Activated effector memory CD4-positive, alpha-beta T cell treated with anti-CD3 and anti-CD28 coated beads, Interleukin-2, amount 50 U/mL, for 16 hours (primary cell): ENCODE measurements around the gene GGCT.
"Not testable (repeated sequence)": the region's sequence is repeated elsewhere in the genome, so short reads cannot be mapped to it uniquely, and the experiment has no call there.

Experiments used
- DNase-seq: peaks from one replicate; pipeline ENCODE4 v3.0.0-alpha.2; 2020

Gene GGCT, protein sequence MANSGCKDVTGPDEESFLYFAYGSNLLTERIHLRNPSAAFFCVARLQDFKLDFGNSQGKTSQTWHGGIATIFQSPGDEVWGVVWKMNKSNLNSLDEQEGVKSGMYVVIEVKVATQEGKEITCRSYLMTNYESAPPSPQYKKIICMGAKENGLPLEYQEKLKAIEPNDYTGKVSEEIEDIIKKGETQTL

DNA sequence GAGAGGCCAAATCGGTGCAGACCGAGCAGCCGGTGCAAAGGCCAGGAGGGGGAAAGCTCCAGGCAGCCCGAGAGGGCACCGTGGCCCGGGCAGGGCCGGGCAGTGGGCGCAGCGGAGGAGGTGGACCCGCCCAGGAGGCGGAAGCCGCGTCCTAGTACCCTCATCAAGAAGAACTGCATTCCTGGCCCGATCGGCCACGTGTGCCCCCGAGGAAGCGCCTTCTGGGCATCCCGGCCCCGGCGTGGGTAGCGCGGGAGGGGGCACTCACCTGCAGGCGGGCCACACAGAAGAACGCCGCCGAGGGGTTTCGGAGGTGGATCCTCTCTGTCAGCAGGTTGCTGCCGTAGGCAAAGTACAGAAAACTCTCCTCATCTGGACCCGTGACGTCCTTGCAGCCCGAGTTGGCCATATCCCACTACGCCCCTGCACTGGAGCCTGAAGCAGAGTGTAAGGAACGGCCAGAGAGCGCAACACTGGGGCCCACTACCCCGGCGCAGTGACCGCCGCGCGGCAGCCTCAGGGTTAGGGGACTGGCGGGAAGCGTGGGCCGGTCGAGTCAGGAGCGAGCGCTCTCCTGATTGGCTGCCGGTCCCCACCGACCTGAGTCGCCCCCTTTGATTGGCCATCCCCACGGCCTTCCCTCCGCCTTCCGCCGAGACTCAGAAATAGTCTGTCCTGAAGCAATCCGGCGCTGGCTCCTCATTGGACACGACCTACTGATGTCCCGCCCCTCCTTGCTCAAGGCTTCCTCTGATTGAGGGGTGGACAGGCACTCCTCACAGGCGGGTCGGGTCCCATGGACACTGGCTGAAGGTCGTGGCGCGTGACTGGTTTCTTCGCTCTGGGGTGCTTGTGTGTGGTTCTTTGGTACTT lies at the start of gene GGCT:
GGCT (minus strand) TSS at position 529 of the 873 bp plus-strand sequence; CDS start at position 409, 120 bp downstream.
- DNase-seq = peak; percentile 99

DNA sequence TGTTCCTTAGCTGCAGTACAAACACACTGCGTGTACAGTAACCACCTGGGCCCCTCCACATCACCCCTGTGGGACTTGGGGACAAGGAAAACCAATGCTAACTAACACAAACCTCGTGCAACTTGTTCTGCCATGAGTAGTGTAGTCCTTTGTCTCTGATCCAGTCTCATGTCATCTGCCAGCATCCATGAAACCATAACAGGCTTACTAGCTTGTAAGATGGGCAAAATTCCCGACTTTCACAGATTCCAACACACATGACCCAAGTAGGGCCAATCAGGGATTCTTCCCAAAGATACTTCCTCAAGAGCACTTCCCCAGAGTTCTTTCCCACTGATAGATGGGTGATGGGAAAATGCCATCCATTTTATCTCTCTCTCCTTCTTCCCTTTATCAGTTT lies 48.9 kb upstream of the GGCT start:
- DNase-seq = no peak

DNA sequence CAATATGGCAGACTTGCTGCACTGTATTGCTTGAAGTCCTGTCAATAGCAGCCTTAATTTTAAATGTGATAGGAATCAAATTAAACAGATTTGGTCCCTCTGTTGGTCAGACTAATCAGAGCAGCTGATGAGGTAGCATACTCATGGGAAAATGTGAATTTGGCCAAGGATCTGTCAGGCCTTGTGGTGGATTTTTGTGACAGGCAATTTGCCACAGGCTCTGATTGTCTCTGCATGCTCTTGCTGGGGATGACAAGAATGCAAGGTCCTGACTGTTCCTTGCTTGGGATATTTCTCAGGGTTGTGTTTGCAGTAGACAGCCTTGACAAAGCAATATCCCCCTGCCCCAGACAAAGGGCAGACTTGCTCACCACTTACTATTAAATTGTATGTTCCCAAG lies 48.5 kb upstream of the GGCT start:
- no peak for DNase-seq

DNA sequence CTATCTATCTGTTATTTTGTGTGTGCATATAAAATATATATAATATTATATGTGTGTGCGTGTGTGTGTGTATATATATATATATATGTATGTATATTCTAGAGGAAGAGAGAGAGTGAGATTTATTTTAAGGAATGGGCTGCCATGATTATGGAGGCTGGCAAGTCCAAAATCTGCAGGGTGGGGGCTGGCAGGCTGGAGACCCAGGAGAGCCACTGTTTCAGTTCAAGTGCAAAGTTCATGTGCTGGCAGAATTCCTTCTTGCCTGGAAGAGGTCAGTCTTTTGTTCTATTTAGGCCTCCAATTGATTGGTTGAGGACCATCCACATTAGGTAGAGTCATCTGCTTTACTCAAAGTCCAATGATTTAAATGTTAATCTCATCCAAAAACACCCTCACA lies 47.7 kb upstream of the GGCT start:
- no peak for DNase-seq

DNA sequence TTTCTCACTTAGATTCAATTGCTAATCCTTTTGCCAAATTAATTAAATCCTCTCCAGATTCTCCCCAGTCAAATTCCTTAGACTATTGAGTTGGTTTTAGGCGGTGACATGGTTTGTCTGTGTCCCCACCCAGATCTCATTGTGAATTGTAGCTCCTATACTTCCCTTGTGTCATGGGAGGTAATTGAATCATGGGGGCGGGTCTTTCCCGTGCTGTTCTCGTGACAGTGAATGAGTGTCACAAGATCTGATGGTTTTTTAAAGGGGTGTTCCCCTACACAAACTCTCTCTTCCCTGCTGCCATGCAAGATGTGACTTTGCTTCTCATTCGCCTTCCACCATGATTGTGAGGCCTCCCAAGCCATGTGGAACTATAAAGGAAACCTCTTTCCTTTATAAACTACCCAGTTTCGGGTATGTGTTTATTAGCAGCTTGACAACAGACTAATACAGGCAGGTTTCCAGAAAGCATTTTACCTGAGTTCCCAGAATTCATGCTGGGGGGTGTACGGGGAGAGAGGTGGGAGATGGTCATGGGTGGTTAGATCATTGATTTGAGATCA lies 45.4 kb upstream of the GGCT start:
- DNase-seq = no peak

DNA sequence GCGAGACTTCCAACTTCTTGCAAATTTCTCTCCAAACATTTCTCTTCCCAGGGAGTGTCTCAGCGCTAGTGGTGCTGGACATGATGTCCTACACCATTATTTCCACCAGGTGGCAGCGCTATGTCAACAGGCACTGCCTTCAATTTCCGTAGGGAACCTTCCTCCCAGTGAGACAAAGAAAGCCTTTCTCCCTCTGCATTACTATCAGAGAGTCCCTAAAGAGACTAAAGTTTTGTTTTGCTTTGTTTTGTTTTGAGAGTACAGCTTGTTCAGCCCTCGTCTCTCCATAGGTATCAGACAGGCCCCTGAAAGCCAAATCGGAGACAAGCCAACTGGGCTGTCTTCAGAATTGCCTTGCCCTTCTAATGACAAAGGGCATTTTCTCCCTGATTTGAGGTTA lies 44.2 kb upstream of the GGCT start:
- DNase-seq = peak; percentile 73

DNA sequence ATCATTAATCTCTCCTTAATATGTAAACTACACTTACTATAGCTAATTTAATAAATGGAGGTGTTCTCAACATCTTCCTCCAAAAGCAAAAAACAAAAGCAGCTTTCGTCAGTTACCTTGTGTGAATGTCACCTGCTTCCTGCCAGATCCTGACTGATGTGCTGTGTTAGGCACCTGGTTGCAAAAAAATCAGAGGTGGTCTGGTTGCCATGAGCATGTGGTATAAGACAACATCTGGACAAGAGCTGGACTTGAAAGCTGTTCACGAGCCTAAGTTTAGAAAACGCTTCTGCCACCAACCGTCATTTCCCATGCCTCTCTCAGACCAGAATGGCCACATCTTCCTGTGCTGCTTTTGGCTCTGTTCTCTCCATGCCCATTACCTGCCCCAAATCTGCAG lies 42.0 kb upstream of the GGCT start:
- no peak for DNase-seq

DNA sequence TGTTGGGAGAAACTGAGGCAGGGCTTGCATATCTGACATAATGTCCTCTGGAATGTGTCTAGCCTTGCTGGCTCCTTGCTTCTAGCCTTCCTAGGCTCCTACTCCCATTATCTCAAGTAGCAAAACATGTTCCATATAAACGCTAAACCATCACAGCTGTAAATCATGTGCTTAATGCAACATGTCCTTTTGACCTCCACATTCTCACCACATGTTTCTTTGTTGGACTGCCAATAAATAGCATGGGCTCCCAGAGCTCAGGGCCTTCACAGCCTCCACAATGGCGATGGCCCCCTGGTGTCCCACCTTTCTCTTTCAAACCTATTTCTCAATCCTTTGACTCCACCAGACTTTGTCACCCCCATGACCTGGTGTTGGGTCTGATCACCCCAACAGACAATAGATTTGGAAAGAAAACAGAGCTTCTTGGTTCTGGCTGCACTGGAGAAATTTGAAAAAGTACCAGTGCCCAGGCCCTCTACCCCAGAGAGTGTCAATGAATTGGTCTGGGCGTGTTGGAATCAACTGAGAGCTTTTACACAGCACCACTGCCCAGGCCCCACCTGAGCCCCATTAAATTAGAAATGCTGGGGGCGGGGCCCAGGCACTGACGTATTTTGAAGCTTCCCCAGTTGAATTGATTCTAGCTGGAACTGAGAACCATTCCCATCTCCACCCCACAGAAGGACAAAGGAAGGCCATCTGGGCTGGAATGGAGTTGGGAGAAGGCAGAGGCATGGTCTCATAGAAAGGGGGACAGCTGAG lies 41.3 kb upstream of the GGCT start:
- no peak for DNase-seq

DNA sequence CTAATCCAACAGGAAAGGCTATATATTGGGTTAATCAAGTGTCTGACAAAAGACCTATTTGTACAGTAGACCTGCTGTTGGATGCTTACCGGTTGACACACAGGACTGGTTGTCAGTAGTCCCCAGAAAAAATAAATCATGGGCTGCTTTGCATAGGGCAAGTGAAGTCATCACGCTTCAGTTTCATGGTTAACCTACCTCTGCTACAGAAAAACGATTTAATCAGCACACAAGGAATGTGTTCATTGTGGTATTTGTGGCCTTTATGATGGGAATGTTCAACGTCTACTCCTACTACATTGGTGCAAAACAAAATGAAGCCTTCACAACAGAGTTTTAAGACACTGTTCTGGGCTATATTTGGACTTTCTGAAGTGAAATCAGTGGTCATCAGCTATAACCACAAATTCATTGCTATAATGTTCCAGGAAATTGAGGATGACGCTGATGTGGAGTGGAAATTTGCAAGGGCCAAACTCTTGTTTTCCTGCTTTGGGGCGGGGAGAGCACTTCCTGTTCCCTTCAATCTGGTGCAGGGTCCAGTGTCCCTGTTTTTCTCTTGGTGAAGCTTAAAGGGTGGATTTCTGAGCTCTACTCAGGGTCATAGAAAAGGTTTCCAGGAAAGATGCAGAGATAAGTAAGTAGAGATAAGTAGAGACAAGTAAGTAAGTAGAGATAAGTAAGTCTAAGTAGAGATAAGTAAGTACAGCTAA lies 39.3 kb upstream of the GGCT start:
- DNase-seq = no peak

DNA sequence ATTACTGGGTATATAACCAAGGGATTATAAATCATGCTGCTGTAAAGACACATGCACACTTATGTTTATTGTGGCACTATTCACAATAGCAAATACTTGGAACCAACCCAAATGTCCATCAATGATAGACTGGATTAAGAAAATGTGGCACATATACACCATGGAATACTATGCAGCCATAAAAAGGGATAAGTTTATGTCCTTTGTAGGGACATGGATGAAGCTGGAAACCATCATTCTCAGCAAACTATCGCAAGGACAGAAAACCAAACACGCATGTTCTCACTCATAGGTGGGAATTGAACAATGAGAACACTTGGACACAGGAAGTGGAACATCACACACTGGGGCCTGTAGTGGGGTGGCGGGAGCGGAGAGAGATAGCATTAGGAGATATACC lies 38.5 kb upstream of the GGCT start:
- DNase-seq = not testable (repeated sequence)

DNA sequence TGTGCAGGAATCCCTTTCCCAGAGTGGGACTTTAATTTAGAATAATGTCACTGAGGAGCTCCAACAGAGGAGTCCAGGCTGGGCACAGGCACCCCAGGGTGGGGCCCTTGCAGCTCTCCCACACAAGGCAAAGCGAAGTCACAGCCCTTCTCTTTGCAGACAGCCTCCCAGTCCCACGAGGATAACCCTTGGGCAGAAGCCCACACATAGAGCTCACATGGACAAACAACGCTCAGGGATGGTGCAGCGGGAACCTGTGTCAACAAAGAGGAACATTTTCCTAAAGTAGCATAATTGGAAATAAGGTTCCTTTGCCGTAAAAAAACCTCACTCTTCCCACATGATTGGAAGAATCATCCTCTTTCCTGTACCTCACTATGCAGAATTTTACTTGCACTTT lies 29.3 kb upstream of the GGCT start:
- no peak for DNase-seq

DNA sequence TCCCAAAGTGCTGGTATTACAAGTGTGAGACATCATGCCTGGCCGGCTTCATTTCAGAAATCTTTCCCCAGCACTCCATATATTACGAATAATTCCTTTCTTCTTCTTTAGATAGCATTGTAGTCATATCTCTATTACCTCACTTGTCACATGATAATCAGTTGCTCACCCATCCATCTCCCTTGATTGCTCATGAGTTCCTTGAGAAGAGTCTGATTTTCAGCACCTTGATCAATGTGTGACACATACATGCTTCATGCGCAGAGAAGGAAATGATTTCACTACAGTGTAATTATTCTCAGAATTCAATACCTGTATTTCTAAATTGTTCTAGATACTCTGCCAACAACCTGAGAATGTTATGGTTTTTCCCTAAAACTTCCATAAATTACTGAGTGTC lies 26.7 kb upstream of the GGCT start:
- no peak for DNase-seq

DNA sequence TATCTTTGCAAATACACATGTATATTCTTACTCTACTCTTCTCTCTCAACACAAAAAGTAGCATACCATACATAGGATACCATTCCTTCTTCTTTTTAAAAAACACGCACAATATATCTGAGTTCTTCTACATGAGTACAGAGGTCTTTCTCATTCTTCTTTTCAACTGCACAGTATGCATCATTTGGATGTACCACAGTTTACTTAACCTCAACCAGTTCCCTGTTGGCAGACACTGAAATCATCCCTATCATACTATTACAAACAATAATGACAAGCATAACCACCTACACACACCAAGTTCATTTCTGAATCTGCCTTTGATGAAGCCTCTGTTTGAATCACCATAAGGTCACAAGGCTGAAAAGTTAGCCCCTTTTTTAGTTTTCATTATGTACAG lies 25.7 kb upstream of the GGCT start:
- DNase-seq = no peak

DNA sequence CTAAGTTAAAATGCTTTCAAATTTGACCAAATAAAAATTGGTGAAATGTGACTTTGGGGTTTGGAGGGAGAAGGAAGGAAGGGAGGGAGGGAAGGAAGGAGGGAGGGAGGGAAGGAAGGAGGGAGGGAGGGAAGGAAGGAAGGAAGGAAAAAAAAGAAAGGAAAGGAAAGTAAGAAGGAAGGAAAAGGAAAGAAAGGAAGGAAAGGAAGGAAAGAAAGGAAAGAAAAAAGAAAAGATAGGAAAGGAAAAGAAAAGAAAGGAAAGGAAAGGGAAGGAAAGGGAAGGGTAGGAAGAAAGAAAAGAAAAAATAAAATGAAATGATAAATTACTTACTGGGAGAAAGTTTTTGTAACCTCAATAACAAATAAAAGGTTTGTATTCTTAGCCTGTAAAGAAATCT lies 24.1 kb upstream of the GGCT start:
- no peak for DNase-seq

DNA sequence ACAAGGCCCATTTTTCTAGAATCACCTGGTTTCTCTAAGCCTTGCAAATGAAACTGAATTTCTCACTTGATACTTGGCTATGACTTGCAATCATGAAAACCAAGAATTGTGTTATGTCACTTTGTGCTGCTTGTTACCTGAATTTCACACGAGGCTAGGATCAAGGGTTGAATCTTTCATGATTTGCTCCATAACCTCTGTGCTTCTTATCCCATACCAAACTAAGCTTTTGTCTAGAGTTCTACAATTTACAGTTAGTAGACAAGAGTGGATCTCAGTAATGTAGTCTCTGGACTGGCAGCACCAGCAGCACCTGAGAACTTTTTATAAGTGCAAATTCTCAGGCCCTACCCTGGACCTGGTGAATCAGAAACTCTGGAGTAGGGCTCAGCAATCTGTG lies 22.7 kb upstream of the GGCT start:
- not testable (repeated sequence) for DNase-seq

DNA sequence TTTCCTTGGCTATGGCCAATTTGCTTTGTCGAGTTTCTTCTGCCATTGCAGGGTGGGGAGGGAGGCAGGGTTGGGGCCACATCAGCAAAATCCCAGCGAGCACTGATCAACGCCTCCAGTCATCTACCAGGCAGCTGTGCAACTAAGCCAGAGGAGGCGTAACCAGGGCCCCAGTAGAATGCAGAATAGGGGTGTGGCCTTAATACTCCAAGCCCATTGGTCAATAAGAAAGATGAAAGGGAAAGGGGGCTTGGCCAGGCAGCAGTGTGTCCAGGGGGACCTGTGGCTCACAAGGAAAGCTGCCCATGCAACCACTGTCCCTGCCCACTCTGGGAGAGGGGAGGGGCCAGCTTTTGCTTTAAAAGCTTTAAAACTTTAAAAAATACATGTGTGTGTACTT lies 21.5 kb upstream of the GGCT start:
- DNase-seq = no peak

DNA sequence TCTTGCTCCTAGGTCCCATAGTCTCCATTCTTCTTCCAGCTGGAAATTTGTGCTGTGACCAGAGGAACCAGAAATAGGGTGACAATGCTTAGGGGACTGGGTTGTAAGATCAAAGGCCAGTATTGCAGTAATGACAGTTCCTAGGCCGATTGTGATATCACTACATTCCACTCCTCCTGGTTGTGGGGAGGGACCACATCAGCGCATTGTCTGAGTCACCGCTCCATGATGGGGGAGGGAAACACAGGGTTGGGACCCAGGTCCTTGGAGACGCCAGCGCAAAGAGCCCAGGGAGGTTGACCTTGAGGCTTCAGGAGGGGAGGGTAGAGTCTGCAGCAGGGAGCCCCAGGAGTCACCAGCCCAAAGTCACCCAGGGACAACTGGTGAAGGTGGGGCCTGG lies 20.8 kb upstream of the GGCT start:
- DNase-seq = no peak

DNA sequence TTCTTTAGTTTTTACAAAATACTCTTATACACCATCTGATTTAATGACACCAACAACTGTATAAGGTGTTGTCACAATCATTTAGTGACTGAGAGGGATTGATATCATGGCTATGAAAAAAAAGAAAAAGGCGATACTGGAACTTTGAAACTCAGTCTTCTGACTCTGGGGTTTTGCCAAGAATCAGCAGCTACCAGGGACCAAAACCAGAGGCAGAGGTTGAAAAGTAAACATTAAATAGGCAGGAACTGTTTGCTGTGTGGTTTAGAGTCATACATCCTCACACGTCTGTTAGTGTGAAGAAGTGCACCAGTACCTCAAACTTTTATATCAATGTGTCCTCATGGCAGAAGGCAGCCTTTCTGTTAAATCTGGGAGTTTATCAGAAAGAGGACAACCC lies 19.9 kb upstream of the GGCT start:
- DNase-seq = no peak

DNA sequence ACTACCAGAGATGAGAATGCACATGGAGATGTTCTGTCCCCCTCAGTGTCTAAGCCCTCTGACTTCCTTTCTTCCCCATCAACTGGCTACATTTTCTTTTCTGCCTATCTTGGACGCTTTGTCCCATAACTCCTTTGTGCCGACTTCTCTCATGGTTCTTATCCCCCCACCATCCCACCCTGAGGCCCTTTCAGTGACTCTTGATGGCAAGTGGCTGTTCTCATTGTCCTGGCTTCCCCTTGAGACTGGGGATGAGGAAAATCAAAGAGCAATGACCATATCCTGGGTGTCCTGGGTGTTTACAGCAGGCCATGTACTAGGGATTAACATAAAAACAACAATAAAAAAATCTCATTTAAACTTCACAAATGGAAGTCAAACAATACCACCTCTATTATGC lies 18.8 kb upstream of the GGCT start:
- DNase-seq = no peak

DNA sequence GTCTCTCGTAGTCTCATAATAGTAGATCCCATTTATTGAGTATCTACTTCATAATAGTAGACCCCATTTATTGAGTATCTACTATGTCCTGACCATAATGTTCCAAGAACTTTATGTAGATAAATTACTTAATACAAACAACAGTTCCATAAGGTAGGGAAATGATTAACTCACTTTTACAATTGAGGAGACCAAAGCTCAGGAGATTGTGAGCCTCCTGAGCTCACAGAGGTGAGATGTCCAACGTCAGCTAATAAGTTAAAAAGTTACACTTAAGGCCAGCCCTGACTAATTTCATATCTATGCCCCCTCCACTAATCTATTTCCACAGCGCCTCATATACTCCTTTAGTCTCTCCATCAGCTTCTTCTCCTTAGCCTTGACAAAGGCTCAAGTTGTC lies 17.5 kb upstream of the GGCT start:
- DNase-seq = no peak

DNA sequence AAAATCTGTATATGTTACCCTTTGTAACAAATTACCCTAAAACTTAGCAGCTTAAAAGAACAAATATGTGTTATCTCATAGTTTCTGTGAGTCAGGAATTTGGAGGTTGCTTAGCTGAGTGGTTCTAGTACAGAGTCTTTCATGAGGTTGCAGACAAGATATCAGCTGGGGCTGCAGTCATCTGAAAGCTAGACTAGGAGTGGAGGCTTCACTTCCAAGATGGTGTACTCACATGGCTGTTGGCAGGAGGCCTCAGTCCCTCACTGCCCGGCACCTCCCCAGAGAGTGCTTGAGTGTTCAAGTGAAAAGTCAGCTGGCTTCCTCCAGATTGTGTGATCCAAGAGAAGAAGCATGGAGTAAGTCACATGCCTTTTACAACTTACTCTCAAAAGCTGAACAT lies 16.9 kb upstream of the GGCT start:
- no peak for DNase-seq

DNA sequence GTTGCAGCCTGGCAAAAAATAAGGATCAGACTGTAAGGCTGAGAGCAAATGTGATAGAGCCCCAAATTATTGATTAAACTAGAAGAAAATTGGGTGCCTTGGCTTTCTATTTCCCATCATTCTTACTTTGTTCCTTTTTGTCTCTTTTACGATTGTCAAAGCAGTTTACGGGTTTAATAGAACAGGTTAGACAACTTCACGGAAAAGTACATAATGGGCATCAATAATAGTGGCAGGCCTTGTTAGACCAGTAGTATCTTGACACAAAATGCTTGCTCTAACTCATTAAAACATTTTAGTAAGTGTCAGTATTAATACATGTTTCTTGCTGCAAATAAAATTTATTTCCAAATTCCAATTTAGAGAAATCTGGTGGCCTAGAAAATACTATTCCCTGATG lies 14.5 kb upstream of the GGCT start:
- DNase-seq = no peak

DNA sequence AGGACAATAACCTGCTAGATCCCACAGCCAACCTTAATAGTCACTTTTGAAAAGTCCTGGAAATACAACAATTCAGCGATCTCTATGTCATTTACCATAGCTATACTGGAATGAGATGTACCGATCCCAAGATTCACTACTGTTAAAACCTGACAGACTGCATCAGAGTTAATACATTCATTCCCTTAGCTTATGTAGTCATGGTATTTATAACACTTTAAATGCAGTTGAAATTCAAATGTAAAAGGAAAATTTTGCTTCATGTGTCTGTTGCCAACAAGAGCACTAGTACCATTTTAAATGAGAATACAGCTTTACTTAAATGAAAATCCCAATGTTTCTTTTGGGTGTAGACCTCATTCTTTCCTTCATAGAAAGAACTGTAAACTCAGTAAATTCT lies 11.1 kb upstream of the GGCT start:
- no peak for DNase-seq
